KG1 (cell line): ENCODE measurements around the gene MAGEA9B.
"Not testable (repeated sequence)": the region's sequence is repeated elsewhere in the genome, so short reads cannot be mapped to it uniquely, and the experiment has no call there.

Source experiments
- DNase-seq: peaks from one replicate; lab custom pipeline; 2025; lab: John Stamatoyannopoulos, UW

MAGEA9B gene

DNA sequence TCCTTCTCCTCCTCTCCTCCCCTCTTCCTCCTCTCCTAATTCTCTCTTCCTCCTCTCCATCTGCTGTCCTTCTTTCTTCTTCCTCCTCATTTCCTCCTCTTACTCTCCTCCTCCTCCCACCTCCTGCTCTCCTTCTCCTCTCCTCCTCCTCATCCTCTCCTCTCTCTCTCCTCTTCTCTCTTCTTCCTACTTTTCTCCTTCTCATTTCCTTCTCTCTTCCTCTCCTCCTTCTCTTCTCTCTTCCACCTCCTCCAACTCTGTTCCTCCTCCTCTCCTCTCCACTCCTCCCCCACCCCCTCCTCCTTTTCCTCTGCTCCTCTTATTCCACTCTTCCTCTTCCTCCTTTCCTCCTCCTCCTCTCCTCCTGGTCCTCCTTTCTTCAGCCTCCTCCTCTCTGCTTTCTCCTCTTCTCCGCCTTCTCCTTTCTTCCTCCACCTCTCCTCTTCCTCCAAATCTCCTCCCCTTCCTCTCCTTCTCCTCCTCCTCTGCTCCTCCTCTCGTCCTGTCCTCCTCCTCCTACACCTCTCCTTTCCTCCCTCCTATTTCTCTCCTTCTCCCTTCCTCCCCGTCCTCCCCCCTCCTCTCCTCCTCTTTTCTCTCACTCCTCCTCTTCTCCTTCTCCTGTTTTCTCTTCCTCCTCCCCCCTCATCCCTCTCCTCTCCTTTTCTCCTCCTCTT lies 52.2 kb downstream of the MAGEA9B start:
- DNase-seq = not testable (repeated sequence)

DNA sequence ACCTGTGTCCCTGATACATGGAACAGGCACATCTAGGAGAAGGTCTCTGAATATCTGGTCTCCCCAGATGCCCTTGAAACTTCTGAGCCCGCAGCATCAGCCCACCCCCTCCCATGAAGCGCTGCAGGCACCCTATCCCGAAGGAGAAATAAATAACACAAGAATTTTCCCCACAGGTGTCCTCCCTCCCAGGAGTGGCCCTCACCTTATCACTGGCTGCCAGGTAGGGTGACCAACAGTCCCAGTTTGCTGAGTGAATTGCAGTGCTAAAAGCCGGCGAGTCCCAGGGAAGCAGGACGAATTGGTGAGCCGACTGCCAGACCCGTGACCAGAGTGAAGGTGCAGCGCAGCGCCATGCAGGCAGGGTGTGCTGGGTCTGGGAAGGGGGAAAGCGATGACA lies 53.3 kb downstream of the MAGEA9B start:
- DNase-seq = not testable (repeated sequence)

DNA sequence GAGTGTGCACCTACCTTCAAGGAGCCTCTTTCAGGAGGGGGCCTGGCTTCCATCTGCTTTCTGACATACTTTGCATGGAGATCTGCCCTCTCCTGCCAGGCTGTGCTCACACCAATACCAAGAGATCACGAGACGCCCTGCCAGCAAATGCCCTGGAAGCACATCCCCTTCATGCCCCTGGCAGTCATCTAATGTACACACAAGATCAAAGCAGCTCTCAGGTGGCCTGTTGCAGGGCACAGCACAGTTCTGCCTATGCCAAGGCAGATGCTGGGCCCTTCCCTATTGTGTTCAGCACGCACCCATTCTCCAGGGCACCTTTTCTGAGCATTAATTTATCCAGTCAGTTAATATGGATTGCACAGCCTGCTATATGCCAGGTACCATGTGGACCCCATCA lies 54.4 kb downstream of the MAGEA9B start:
- not testable (repeated sequence) for DNase-seq
